Body of pancreas (tissue), 4 donors: ENCODE data around the gene TNRC6C.

ENCODE experiments used
- CTCF ChIP-seq, 7 experiments: fragments of 450-650 bp in 4 of 7; fragments of 200-600 bp in 3 of 7; sonication (generic) in 3 of 7; IDR thresholded peaks; one replicate each; pipeline ENCODE4 v1.5.1; 2016 to 2019; ENCODE audit warnings: antibody characterized with exemption in 7 of 7
- POLR2A ChIP-seq, 3 donors: fragments of 450-650 bp; IDR thresholded peaks; one replicate each; pipeline ENCODE4 v1.6.1; 2016; ENCODE audit warnings: antibody characterized with exemption in 3 of 3, mild to moderate bottlenecking in 2 of 3

GRCh38 chr17:77909236-77909635, 49.3 kb upstream of the TNRC6C start:
- TF ChIP-seq CTCF (IDR thresholded peaks at IDR 0.05), result no peak
- no peak for TF ChIP-seq POLR2A (IDR thresholded peaks at IDR 0.05)
